DND-41 (cell line): ENCODE results near the gene HEYL.

Source experiments
- ATAC-seq: fragments of 200-7000 bp; cut with Tn5 transposase; 3 replicates; pipeline ENCODE4 v1.9.1; 2021; ENCODE audit warnings: low read depth; ENCODE audit not compliant: insufficient read depth
- DNase-seq: peaks from one replicate; pipeline ENCODE4 v3.0.0-alpha.2; 2020
- H2AFZ ChIP-seq: 2 replicates; pipeline ENCODE4 v1.6.0; 2012; ENCODE audit warnings: low read depth, low read length
- H3K27ac ChIP-seq: 2 replicates; pipeline ENCODE4 v1.5.1; 2012; ENCODE audit warnings: low read length, inconsistent platforms
- H3K27me3 ChIP-seq: fragments of 200-600 bp; sonication (generic); 2 replicates; pipeline ENCODE4 v1.6.0; 2012; ENCODE audit warnings: low read length, mild to moderate bottlenecking, inconsistent platforms; ENCODE audit not compliant: insufficient read depth, poor library complexity
- H3K36me3 ChIP-seq: 2 replicates; pipeline ENCODE4 v1.5.1; 2012; ENCODE audit warnings: low read length, inconsistent platforms; ENCODE audit not compliant: insufficient read depth
- H3K4me1 ChIP-seq: 2 replicates; pipeline ENCODE4 v1.5.1; 2012; ENCODE audit warnings: mild to moderate bottlenecking, low read length; ENCODE audit not compliant: insufficient read depth
- H3K4me2 ChIP-seq: 2 replicates; pipeline ENCODE4 v1.6.0; 2012; ENCODE audit warnings: mild to moderate bottlenecking, moderate library complexity, low read length, inconsistent platforms; ENCODE audit not compliant: insufficient read depth
- H3K4me3 ChIP-seq, 2 experiments: fragments of 200-600 bp in 1 of 2; shearing (Covaris generic) in 1 of 2; 2 replicates each; pipeline ENCODE4 v1.5.1; 2012 to 2016; ENCODE audit warnings: inconsistent platforms in 2 of 2, low read length in 2 of 2, mild to moderate bottlenecking in 2 of 2, low read depth in 1 of 2, moderate library complexity in 1 of 2
- H3K79me2 ChIP-seq: 2 replicates; pipeline ENCODE4 v1.6.0; 2012; ENCODE audit warnings: low read length, inconsistent platforms; ENCODE audit not compliant: insufficient read depth
- H3K9ac ChIP-seq: 2 replicates; pipeline ENCODE4 v1.6.0; 2012; ENCODE audit warnings: low read depth, mild to moderate bottlenecking, inconsistent platforms, low read length, moderate library complexity
- H3K9me3 ChIP-seq: 2 replicates; pipeline ENCODE4 v1.5.1; 2012; ENCODE audit warnings: low read length, moderate library complexity, mild to moderate bottlenecking, inconsistent platforms; ENCODE audit not compliant: insufficient read depth, severe bottlenecking
- H4K20me1 ChIP-seq: 2 replicates; pipeline ENCODE4 v1.6.0; 2012; ENCODE audit warnings: low read length; ENCODE audit not compliant: insufficient read depth
- CTCF ChIP-seq: IDR thresholded peaks from 2 replicates; pipeline ENCODE4 v1.5.1; 2012; ENCODE audit warnings: borderline replicate concordance, low read length, moderate library complexity, mild to moderate bottlenecking; ENCODE audit not compliant: poor library complexity, severe bottlenecking; ENCODE audit errors: extremely low read depth
- EZH2 ChIP-seq: IDR thresholded peaks from 3 replicates; pipeline ENCODE4 v1.6.1; 2012; ENCODE audit warnings: borderline replicate concordance, low read depth, mild to moderate bottlenecking, moderate library complexity, low read length, inconsistent platforms; ENCODE audit not compliant: severe bottlenecking

HEYL gene

DNA sequence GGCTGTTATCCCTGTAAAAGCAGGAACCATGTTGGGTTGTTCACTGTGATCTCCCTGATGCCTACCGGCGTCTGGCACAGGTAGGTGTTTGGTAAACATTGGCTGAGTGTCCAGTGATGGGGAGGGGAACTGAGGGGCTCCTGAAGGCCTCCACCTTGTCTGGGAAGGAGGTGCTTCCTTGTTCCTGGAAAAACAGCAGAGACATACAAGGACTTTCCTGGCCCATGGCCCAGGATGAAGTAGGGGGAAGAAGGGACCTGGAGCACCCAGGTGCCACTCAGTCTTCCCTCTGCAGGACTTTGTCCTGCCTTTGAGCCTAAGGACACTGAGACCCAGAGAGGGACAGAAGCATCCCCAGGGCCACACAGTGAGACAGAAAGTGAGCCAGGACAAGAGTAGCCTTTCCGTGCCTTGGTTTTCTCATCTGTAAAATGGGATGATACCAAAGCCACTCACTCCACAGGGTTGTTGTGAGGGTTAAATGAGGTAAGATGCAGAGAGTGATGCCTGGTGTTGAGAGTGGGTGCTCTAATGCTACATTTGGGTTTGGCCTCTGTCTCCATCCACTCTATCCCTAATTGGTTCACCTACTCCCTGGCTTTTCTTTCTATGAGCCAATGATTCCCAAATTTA is 6.1 kb upstream of the HEYL start:
- Histone ChIP-seq H3K36me3 (no peaks in the 10 kb centered on the region), H3K4me1 (no peaks in the 10 kb centered on the region), H4K20me1 (no peaks in the 10 kb centered on the region; the same call in none of the 2 replicates), H3K27ac (no peak overlapping the region), H2AFZ (no peak overlapping the region), H3K9ac (no peak overlapping the region), H3K27me3 (peaks cover 10% of the 10 kb centered on the region), H3K4me2 (no peak overlapping the region), H3K4me3 (no peak overlapping the region), H3K79me2 (no peaks in the 10 kb centered on the region), H3K9me3 (no peaks in the 10 kb centered on the region)
- no peak for ATAC-seq
- DNase-seq, result no peak
- no peak for TF ChIP-seq CTCF
- no peak for TF ChIP-seq EZH2

- H3K36me3 ChIP-seq, result no peaks in the 10 kb centered on the region
Observed at GRCh38 chr1:39643705-39644104, 4.3 kb upstream of the HEYL start.

DNA sequence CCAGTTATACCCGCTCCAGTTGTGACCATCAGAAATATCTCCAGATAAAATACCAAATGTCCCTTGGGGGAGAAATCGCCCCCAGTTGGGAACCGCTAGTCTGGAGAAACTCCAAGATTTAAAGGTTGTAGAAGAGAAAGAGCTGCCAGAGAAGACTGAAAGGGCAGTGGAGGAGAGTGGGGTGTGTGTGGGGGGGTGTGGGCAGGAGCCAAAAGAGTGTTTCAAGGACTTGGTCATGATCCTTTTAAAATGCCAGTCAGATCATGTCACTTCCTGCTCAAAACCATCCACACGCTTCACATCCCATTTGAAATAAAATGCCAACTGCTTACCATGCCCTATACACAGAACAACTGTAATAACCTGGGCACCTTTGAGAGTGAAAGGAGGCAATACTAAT is 3.4 kb upstream of the HEYL start:
- no peak overlapping the region for H3K27ac ChIP-seq
- no peaks in the 10 kb centered on the region for H3K4me1 ChIP-seq
- ATAC-seq (no peak), DNase-seq (no peak)
- H3K79me2 ChIP-seq, result no peaks in the 10 kb centered on the region
- H3K36me3 ChIP-seq, result no peaks in the 10 kb centered on the region
- H4K20me1 ChIP-seq, result no peaks in the 10 kb centered on the region; the same call in none of the 2 replicates
- H3K9ac ChIP-seq, result no peak overlapping the region
- H3K4me3 ChIP-seq, result no peak overlapping the region
- TF ChIP-seq CTCF (no peak), EZH2 (no peak)
- no peak overlapping the region for H3K4me2 ChIP-seq
- H2AFZ ChIP-seq, result no peak overlapping the region
- H3K27me3 ChIP-seq, result peaks cover 10% of the 10 kb centered on the region
- H3K9me3 ChIP-seq, result no peaks in the 10 kb centered on the region

More at GRCh38 chr1:39643705-39644104, 4.3 kb upstream of the HEYL start:
- DNase-seq (no peak), ATAC-seq (no peak)
- Histone ChIP-seq H3K27me3 (peaks cover 10% of the 10 kb centered on the region), H3K4me2 (no peak overlapping the region), H3K9me3 (no peaks in the 10 kb centered on the region), H3K79me2 (no peaks in the 10 kb centered on the region), H3K27ac (no peak overlapping the region), H3K4me3 (no peak overlapping the region), H4K20me1 (no peaks in the 10 kb centered on the region; the same call in none of the 2 replicates), H2AFZ (no peak overlapping the region), H3K9ac (no peak overlapping the region), H3K4me1 (no peaks in the 10 kb centered on the region)
- TF ChIP-seq EZH2 (no peak), CTCF (no peak)

- no peak overlapping the region for H3K27ac ChIP-seq
- no peaks in the 10 kb centered on the region for H3K4me1 ChIP-seq
- ATAC-seq (no peak), DNase-seq (no peak)
- no peaks in the 10 kb centered on the region; the same call in 1 of the 2 replicates for H4K20me1 ChIP-seq
- H3K9ac ChIP-seq, result no peak overlapping the region
- H3K9me3 ChIP-seq, result no peaks in the 10 kb centered on the region
- peaks cover 7% of the 10 kb centered on the region for H3K27me3 ChIP-seq
- no peaks in the 10 kb centered on the region for H3K36me3 ChIP-seq
- no peak for TF ChIP-seq EZH2
- TF ChIP-seq CTCF, result no peak
- no peak overlapping the region for H3K4me3 ChIP-seq
- no peak overlapping the region for H2AFZ ChIP-seq
- H3K4me2 ChIP-seq, result no peak overlapping the region
- no peaks in the 10 kb centered on the region for H3K79me2 ChIP-seq
Observed at GRCh38 chr1:39640861-39641260, 1.4 kb upstream of the HEYL start.
